DND-41 (cell line): ENCODE measurements around the gene PPP1R11.

Experiments used
- CTCF ChIP-seq: IDR thresholded peaks from 2 replicates; pipeline ENCODE4 v1.5.1; 2012; ENCODE audit warnings: borderline replicate concordance, low read length, moderate library complexity, mild to moderate bottlenecking; ENCODE audit not compliant: poor library complexity, severe bottlenecking; ENCODE audit errors: extremely low read depth
- EZH2 ChIP-seq: IDR thresholded peaks from 3 replicates; pipeline ENCODE4 v1.6.1; 2012; ENCODE audit warnings: borderline replicate concordance, low read depth, mild to moderate bottlenecking, moderate library complexity, low read length, inconsistent platforms; ENCODE audit not compliant: severe bottlenecking

DNA sequence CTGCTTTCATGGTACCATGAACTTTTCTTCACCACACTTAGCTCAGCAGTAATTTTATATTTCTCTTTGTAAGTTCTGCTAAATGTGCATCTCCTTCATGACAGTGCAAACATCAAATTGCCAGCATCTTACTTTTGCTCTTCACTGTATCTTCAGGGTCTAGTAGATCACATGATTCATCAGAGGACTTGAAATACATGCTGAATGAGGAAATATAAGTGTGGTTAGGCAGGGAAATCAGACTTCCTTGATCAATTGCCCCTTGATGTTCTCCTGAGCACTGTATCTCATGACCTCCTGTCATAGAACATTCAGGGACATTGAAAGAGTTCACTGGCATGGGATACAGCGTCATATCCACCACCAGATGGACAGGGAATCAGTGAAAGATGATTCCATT lies 31.2 kb upstream of the PPP1R11 start:
- TF ChIP-seq CTCF, result no peak
- no peak for TF ChIP-seq EZH2
